ENCODE data around the gene THBS3.

The THBS3 gene

DNA sequence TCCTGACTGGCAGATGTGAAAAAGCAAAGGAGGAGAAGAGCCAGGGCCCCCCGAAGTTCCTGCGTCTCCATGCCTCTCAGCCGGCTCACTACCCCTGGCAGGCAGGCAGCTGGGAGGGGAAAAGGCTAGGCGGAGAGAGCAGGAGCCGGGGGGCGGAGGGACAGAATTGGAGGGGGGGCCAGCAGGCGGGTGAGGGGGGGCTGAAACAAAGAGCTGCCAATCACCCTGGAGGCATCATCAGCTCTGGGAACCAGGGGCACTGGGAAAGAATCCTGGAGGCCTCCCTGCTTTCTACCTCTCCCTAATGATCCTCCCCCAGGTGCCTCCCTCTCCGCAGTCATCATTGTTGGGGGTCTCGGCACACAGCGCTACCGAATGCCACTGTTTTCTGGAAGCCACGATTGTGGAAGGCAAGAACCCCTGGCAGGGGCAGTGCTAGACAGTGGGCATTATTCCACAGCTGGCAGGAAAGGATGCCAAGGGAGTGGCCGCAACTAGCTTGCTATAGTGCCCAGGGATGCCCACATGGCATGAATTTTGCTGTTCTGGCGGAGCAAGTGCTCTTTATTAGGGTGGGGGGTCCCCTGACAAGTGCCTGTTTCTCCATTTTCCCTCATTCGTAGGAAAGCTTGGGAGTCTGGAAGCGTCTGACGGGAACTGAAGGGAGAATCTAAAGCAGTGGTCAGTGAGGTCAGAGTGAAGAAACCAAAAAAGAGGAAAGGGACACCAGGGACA, at the start of gene THBS3:
Gene THBS3 (minus strand): TSS at position 92 of the 735 bp plus-strand sequence. CDS start 21 bp downstream, at position 71.
- peak within 1 kb of the TSS; percentile 98 for H3K4me3 ChIP-seq (ENCODE audit: low read depth, low read length)
- peak; percentile 32 for DNase-seq (ENCODE audit: low read depth)
- no peak for TF ChIP-seq CTCF (conservative IDR thresholded peaks at IDR 0.05; ENCODE audit: low read depth, low read length)

DNA sequence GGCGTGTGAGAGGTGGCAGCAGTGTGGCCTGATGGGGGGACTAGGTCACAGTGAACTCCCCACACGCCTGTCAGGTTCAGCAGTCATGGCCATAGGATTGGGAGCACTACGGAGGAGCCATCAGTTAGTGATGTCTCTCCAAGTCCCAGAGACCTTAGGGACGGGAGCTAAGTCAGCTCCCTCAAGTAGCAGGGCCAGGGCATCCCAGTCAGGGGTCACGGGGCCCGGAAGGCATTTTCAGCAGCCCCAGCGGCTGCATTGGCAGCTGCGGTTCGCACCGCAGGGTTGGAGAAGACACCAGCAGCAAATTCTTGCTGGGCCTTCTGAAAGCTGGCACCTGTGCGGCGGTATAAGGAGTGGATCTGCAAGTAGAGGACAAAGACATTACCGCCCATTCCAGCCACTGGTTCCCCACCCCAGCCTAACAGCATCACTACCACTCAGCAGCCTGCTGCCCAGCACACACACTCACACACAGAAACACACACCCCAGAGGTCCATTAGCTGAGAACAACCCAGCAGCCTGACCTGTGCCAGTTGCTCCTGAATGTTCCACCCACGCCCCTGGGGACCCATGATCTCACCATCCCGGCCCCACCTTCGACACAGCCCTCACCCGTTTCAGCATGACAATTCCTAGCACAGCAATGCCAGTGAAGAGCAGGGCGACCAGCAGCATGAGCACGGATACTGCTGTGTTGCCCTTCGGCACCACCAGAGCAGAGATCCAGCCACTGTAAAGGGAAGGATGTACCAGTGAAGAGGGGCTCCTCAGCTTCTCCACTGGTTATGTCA, 48.6 kb upstream of the THBS3 start:
- no peak overlapping the region for H3K4me3 ChIP-seq (ENCODE audit: low read depth, low read length)
- DNase-seq (ENCODE audit: low read depth), result no peak
- TF ChIP-seq CTCF (conservative IDR thresholded peaks at IDR 0.05; ENCODE audit: low read depth, low read length), result no peak

DNA sequence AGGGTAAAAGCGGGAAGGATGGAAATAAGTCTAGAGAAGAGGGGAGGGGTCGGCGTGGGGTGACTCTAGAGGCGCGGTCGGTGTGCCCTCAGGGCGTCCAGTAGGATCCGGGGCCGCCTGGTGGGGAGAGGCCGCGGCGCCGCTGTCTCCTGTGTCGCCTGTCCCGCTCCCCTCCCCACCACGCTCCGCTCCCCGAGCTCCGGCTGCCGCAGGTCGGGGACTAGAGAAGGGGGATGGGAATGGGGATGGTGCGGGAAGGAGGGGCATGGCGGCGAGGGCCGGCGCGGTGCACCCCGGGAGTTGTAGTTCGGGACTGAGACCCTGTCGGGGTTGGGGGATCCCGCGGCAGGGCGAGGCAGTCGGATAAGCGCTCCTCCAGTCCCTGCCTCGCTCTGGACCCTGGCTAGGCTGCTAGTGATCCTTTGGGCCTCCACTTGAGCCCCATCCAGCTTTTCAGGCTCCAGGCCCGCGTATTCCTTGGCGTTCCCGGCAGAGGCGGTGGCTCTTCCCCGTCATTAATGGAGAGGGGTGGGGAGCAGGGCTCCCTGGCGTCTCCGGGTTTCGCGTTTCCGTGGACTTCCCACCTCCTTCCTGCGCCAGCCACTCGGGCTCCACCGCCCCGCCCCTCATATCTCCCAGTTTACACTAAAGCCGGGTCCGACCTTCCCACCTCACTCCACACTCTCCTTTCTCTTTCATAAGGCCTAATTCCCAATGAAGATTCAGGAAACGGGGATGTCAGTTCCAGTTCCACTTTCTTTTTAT, 47.7 kb upstream of the THBS3 start, which contains the start of gene ENTREP3:
Gene ENTREP3 (minus strand): TSS at position 241 of the 765 bp plus-strand sequence. CDS start 606 bp downstream, outside the sequence.
- DNase-seq (ENCODE audit: low read depth), result peak; percentile 82
- no peak for TF ChIP-seq CTCF (conservative IDR thresholded peaks at IDR 0.05; ENCODE audit: low read depth, low read length)
- H3K4me3 ChIP-seq (ENCODE audit: low read depth, low read length), result peak within 1 kb of the TSS; percentile 85

- no peak for DNase-seq (ENCODE audit: low read depth)
- H3K4me3 ChIP-seq (ENCODE audit: low read depth, low read length), result peak overlapping the region; percentile 85
- TF ChIP-seq CTCF (conservative IDR thresholded peaks at IDR 0.05; ENCODE audit: low read depth, low read length), result no peak
These were observed 47.1 kb upstream of the THBS3 start for GRCh38 chr1:155254714-155255242.

GRCh38 chr1:155254228-155254713, 46.6 kb upstream of the THBS3 start:
- H3K4me3 ChIP-seq (ENCODE audit: low read depth, low read length), result peak overlapping the region; percentile 85
- no peak for TF ChIP-seq CTCF (conservative IDR thresholded peaks at IDR 0.05; ENCODE audit: low read depth, low read length)
- no peak for DNase-seq (ENCODE audit: low read depth)

- TF ChIP-seq CTCF (conservative IDR thresholded peaks at IDR 0.05; ENCODE audit: low read depth, low read length), result no peak
- DNase-seq (ENCODE audit: low read depth), result no peak
- peak overlapping the region; percentile 85 for H3K4me3 ChIP-seq (ENCODE audit: low read depth, low read length)
These were observed 46.1 kb upstream of the THBS3 start for GRCh38 chr1:155253797-155254196.

Data from choroid plexus epithelial cell (primary cell).